ENCODE data around the gene IRF9.
"Not testable (repeated sequence)": the region's sequence is repeated elsewhere in the genome, so short reads cannot be mapped to it uniquely, and the experiment has no call there.

The IRF9 gene

GRCh38 chr14:24195186-24196070 lies 34.4 kb downstream of the IRF9 start, which contains the start of gene TM9SF1:
Gene TM9SF1 (minus strand): TSS chr14:24195441. CDS start chr14:24195019, 422 bp downstream.
- peaks cover 12 to 25% (median 17%) of the 10 kb centered on the region in 3 donors for H3K36me3 ChIP-seq
- H3K9me3 ChIP-seq = no peaks in the 10 kb centered on the region
- H3K27ac ChIP-seq = peak within 1 kb of the TSS; percentile 94 to 98
- TF ChIP-seq CTCF (IDR thresholded peaks at IDR 0.05) = no peak
- peaks cover 0 to 30% (median 26%) of the 10 kb centered on the region in 4 donors for H3K4me1 ChIP-seq
- H3K4me3 ChIP-seq = peak within 1 kb of the TSS; percentile 79 to 84
- peak; percentile 85 to 93 for DNase-seq
- intact Hi-C loops (cut with DNase I; ENCODE audit: low total_unique reads) = no loop called here
- no peaks in the 10 kb centered on the region for H3K27me3 ChIP-seq

GRCh38 chr14:24196071-24197055 lies 35.3 kb downstream of the IRF9 start:
- no peak for DNase-seq
- no peak for TF ChIP-seq CTCF (IDR thresholded peaks at IDR 0.05)
- peaks cover 0 to 30% (median 26%) of the 10 kb centered on the region in 4 donors for H3K4me1 ChIP-seq
- H3K27me3 ChIP-seq = no peaks in the 10 kb centered on the region
- no peaks in the 10 kb centered on the region for H3K9me3 ChIP-seq
- peak overlapping the region; percentile 79 to 84 for H3K4me3 ChIP-seq
- H3K36me3 ChIP-seq = peaks cover 12 to 22% (median 21%) of the 10 kb centered on the region in 3 donors
- intact Hi-C loops (cut with DNase I; ENCODE audit: low total_unique reads) = no loop called here
- peak overlapping the region; percentile 94 to 98 for H3K27ac ChIP-seq

DNA sequence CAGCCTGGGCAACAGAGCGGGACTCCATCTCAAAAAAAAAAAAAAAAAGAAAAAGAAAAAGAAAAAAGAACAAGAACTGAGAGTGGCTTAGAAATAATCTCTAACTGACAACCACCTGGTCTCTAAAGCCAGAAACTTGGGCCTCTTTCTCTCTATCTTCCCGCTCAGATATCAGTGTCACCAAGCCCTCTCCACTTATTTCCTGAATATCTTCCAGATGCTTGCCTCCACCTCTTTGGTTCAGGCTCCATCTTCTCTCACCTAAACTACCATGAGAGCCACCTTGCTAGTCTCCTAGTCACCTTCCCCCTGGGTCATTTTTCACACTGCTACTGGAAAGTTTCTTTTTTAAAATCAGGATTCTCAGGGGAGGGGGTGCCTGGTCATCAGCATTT lies 36.0 kb downstream of the IRF9 start:
- Histone ChIP-seq H3K27me3 (no peaks in the 10 kb centered on the region), H3K27ac (no peak overlapping the region), H3K4me1 (peaks cover 0 to 30% (median 26%) of the 10 kb centered on the region in 4 donors), H3K4me3 (peak overlapping the region in 1 of 2 donors; percentile 79), H3K36me3 (peaks cover 10 to 20% (median 20%) of the 10 kb centered on the region in 3 donors), H3K9me3 (no peaks in the 10 kb centered on the region)
- DNase-seq = no peak
- intact Hi-C loops (cut with DNase I; ENCODE audit: low total_unique reads) = no loop called here
- TF ChIP-seq CTCF (IDR thresholded peaks at IDR 0.05) = no peak

GRCh38 chr14:24198814-24199524 lies 37.9 kb downstream of the IRF9 start:
- no peak for TF ChIP-seq CTCF (IDR thresholded peaks at IDR 0.05)
- no peak overlapping the region for H3K4me3 ChIP-seq
- no peaks in the 10 kb centered on the region for H3K9me3 ChIP-seq
- no peaks in the 10 kb centered on the region for H3K27me3 ChIP-seq
- no peak for DNase-seq
- H3K36me3 ChIP-seq = peaks cover 8 to 19% (median 13%) of the 10 kb centered on the region in 3 donors
- intact Hi-C loops (cut with DNase I; ENCODE audit: low total_unique reads) = no loop called here
- no peak overlapping the region for H3K27ac ChIP-seq
- H3K4me1 ChIP-seq = peaks cover 0 to 28% (median 25%) of the 10 kb centered on the region in 4 donors

GRCh38 chr14:24202538-24202937 lies 41.5 kb downstream of the IRF9 start:
- peaks cover 24 to 39% (median 30%) of the 10 kb centered on the region in 3 donors for H3K36me3 ChIP-seq
- H3K4me3 ChIP-seq; DNase-seq; intact Hi-C loops (cut with DNase I; ENCODE audit: low total_unique reads); H3K27me3 ChIP-seq; H3K27ac ChIP-seq; H3K4me1 ChIP-seq; H3K9me3 ChIP-seq: not testable (repeated sequence)

DNA sequence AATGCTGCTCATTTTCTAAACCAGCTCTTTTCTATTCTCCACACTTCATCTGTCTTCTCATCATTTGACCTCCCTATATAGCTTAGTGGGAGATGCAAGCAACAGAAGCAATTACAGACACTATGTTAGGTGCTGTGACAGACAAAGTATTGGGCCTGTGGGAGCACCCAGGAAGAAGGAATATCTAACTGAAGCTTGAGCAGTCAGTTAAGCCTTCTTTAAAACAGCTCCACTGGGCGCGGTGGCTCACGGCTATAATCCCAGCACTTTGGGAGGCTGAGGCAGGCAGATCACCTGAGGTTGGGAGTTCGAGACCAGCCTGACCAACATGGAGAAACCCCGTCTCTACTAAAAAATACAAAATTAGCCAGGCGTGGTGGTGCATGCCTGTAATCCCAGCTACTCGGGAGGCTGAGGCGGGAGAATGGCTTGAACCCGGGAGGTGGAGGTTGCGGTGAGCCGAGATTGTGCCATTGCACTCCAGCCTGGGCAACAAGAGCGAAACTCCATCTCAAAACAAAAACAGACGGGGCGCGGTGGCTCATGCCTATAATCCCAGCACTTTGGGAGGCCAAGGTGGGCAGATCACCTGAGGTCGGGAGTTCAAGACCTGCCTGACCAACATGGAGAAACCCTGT lies 42.3 kb downstream of the IRF9 start:
- H3K4me3 ChIP-seq; H3K9me3 ChIP-seq; intact Hi-C loops (cut with DNase I; ENCODE audit: low total_unique reads); H3K27ac ChIP-seq; H3K27me3 ChIP-seq; H3K4me1 ChIP-seq: not testable (repeated sequence)
- peaks cover 30 to 46% (median 34%) of the 10 kb centered on the region in 3 donors for H3K36me3 ChIP-seq
- peak in 1 of 2 donors; percentile 6 for DNase-seq

Measured in tibial artery (tissue), 4 donors.